Lung (tissue), 12 donors: ENCODE data around the gene SLC35C1. TPM values are rescaled to one million over a fixed set of nuclear protein-coding genes. Genes with fewer than 3 reads are reported as not detected.

ENCODE experiments used
- ATAC-seq: fragments of 200-7000 bp; cut with Tn5 transposase; one replicate; pipeline ENCODE4 v1.9.1; 2020; ENCODE audit warnings: moderate number of reproducible peaks; ENCODE audit not compliant: insufficient read depth, low FRiP score
- DNase-seq, 3 donors: peaks; one replicate each; pipeline ENCODE4 v3.0.0-alpha.2; 2013 to 2017
- H3K27ac ChIP-seq, 2 donors: one replicate each; pipeline ENCODE4 v1.5.1; 2013; ENCODE audit warnings: mild to moderate bottlenecking in 2 of 2, moderate library complexity in 2 of 2, control low read depth in 1 of 2, inconsistent platforms in 1 of 2, low read depth in 1 of 2, low read length in 1 of 2
- H3K27me3 ChIP-seq, 3 donors: one replicate each; pipeline ENCODE4 v1.5.1; 2013; ENCODE audit warnings: low read length in 2 of 3; ENCODE audit not compliant: control insufficient read depth in 3 of 3, insufficient read depth in 3 of 3
- H3K36me3 ChIP-seq, 4 donors: one replicate each; pipeline ENCODE4 v1.5.1; 2013; ENCODE audit warnings: low read length in 4 of 4, mild to moderate bottlenecking in 1 of 4, moderate library complexity in 1 of 4; ENCODE audit not compliant: control insufficient read depth in 4 of 4, insufficient read depth in 4 of 4
- H3K4me1 ChIP-seq, 5 donors: one replicate each; pipeline ENCODE4 v1.5.1; 2013; ENCODE audit warnings: low read length in 5 of 5, mild to moderate bottlenecking in 2 of 5, moderate library complexity in 1 of 5; ENCODE audit not compliant: control insufficient read depth in 5 of 5, insufficient read depth in 5 of 5
- H3K4me3 ChIP-seq: one replicate; pipeline ENCODE4 v1.5.1; 2013; ENCODE audit warnings: mild to moderate bottlenecking, control low read depth, moderate library complexity
- H3K9ac ChIP-seq, 2 donors: one replicate each; pipeline ENCODE4 v1.5.1; 2013; ENCODE audit warnings: low read length in 2 of 2, control low read depth in 1 of 2; ENCODE audit not compliant: insufficient read depth in 1 of 2
- H3K9me3 ChIP-seq, 4 donors: one replicate each; pipeline ENCODE4 v1.5.1; 2013; ENCODE audit warnings: low read length in 3 of 4, mild to moderate bottlenecking in 1 of 4, moderate library complexity in 1 of 4; ENCODE audit not compliant: control insufficient read depth in 4 of 4, insufficient read depth in 3 of 4
- WGBS, 2 donors: extraction: QIAGEN DNeasy Blood & Tissue Kit; methylation state at CpG; one replicate each; pipeline ENCODE4 v1.1.7; 2013; 5-methylcytosine and 5-hydroxymethylcytosine counted together
- polyA plus RNA-seq, 2 donors: library from polyadenylated mRNA; stranded (reverse); fragments of 200-250 nt; gene quantifications; one replicate each; pipeline ENCODE4 v1.2.1, GENCODE V29; 2013
- total RNA-seq, 2 donors: library from RNA; depleted of rRNA in 1 of 2; stranded (reverse); fragments of >200 nt in 1 of 2; gene quantifications; one replicate each; pipeline ENCODE4 v1.2.1, GENCODE V29; 2014 to 2021
- TF ChIP-seq, protein P1 (sequence below): IDR thresholded peaks from 2 replicates; pipeline ENCODE4 v1.5.1; 2012; ENCODE audit warnings: mild to moderate bottlenecking; ENCODE audit errors: control extremely low read depth, extremely low read depth
- donor health status: control.
- donor health status: control.
- donor health status: Bipolar disorder and iron deficiency.
- donor health status: healthy.
- donor health status: DM: yes; HTN: yes; CAD: no.

Gene SLC35C1
- total and polyA plus RNA-seq, 4 donors = 5.4 to 35.9 (median 24.1) TPM

DNA sequence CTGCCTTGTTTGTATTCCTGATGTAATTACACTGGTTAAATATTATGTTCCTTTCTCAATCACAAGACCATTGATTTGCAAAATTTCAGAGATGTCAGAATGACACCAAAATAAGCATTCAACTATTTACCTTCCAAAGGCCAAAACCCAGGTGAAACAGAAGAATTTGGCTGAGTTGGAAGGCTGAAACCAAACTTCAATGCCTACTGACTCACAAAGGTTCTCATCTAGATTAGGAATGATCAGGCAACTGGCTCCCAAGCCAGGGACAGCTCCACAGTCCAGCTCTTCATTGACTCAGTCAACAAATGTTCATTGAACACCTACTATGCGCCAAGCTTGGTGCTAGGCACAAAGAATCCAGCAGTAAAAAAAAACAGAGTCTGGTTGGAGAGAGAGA, 13.4 kb upstream of the SLC35C1 start:
- no peak overlapping the region for H3K9ac ChIP-seq
- no peak for DNase-seq
- TF ChIP-seq, protein P1, sequence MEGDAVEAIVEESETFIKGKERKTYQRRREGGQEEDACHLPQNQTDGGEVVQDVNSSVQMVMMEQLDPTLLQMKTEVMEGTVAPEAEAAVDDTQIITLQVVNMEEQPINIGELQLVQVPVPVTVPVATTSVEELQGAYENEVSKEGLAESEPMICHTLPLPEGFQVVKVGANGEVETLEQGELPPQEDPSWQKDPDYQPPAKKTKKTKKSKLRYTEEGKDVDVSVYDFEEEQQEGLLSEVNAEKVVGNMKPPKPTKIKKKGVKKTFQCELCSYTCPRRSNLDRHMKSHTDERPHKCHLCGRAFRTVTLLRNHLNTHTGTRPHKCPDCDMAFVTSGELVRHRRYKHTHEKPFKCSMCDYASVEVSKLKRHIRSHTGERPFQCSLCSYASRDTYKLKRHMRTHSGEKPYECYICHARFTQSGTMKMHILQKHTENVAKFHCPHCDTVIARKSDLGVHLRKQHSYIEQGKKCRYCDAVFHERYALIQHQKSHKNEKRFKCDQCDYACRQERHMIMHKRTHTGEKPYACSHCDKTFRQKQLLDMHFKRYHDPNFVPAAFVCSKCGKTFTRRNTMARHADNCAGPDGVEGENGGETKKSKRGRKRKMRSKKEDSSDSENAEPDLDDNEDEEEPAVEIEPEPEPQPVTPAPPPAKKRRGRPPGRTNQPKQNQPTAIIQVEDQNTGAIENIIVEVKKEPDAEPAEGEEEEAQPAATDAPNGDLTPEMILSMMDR = no peak
- no peaks in the 10 kb centered on the region for H3K36me3 ChIP-seq
- no peak overlapping the region for H3K4me3 ChIP-seq
- H3K27ac ChIP-seq = no peak overlapping the region
- no peaks in the 10 kb centered on the region for H3K27me3 ChIP-seq
- H3K4me1 ChIP-seq = peaks cover 0 to 4% (median 0%) of the 10 kb centered on the region in 5 donors
- ATAC-seq = no peak
- peaks cover 0 to 2% (median 0%) of the 10 kb centered on the region in 4 donors for H3K9me3 ChIP-seq
- 93 to 100% methylated on average over 1 of the region's 1 CpG for WGBS, 2 donors

- DNase-seq = no peak
- WGBS, 2 donors = 36 to 47% methylated on average over 3 of the region's 3 CpGs
- Histone ChIP-seq H3K36me3 (no peaks in the 10 kb centered on the region), H3K27ac (no peak overlapping the region), H3K9ac (no peak overlapping the region), H3K27me3 (no peaks in the 10 kb centered on the region), H3K4me3 (no peak overlapping the region), H3K9me3 (no peaks in the 10 kb centered on the region), H3K4me1 (peaks cover 0 to 7% (median 0%) of the 10 kb centered on the region in 5 donors)
- TF ChIP-seq, protein P1 = no peak
- ATAC-seq = no peak
Measured at GRCh38 chr11:45794169-45794568, 10.8 kb upstream of the SLC35C1 start.

DNA sequence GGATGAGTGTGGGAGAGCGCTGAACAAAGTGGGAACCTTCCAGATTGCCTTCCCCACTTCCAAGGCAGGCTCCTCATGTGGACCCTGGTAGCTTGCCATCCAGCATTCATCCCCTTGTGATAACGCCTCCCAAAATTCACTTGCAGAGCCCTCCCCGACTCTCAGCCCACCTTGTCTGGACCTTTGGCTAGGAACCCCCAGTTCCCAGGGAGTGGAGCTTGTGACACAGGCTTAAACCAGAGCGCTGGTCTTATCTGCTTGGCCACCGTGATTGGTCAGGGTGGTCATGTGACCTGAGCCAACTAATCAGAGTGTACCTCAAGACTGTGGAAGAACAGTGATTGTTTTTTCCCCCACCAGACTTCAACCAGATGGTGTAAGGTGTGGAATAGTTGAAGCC, 9.6 kb upstream of the SLC35C1 start:
- ATAC-seq (no peak), DNase-seq (no peak)
- peaks cover 0 to 8% (median 0%) of the 10 kb centered on the region in 5 donors for H3K4me1 ChIP-seq
- no peaks in the 10 kb centered on the region for H3K9me3 ChIP-seq
- no peak overlapping the region for H3K27ac ChIP-seq
- TF ChIP-seq, protein P1 = no peak
- H3K9ac ChIP-seq = no peak overlapping the region
- H3K27me3 ChIP-seq = no peaks in the 10 kb centered on the region
- no peaks in the 10 kb centered on the region for H3K36me3 ChIP-seq
- H3K4me3 ChIP-seq = no peak overlapping the region
- WGBS, 2 donors = 94 to 96% methylated on average over 5 of the region's 5 CpGs

- Histone ChIP-seq H3K4me1 (peaks cover 0 to 8% (median 0%) of the 10 kb centered on the region in 5 donors), H3K4me3 (no peak overlapping the region), H3K27ac (no peak overlapping the region), H3K36me3 (no peaks in the 10 kb centered on the region), H3K9ac (no peak overlapping the region), H3K27me3 (no peaks in the 10 kb centered on the region), H3K9me3 (no peaks in the 10 kb centered on the region)
- 95 to 96% methylated on average over 8 of the region's 8 CpGs for WGBS, 2 donors
- no peak for ATAC-seq
- DNase-seq = no peak
- TF ChIP-seq, protein P1 = no peak
Measured at GRCh38 chr11:45796461-45796861, 8.5 kb upstream of the SLC35C1 start.
